Spinal cord (tissue), 10 donors: Measurements from ENCODE around the gene SEMA6A. TPM values are rescaled to one million over a fixed set of nuclear protein-coding genes. Genes with fewer than 3 reads are reported as not detected.
"Not testable (repeated sequence)": the region's sequence is repeated elsewhere in the genome, so short reads cannot be mapped to it uniquely, and the experiment has no call there.

Experiments
- DNase-seq, 6 donors: peaks; one replicate each; pipeline versions ENCODE4 v3.0.0 to v3.0.0-alpha.2; 2013 to 2015; ENCODE audit warnings: low spot score in 6 of 6, low read depth in 4 of 6
- H3K27ac ChIP-seq: one replicate; pipeline ENCODE4 v1.5.1; 2013; ENCODE audit warnings: low read depth, low read length, control low read depth
- H3K27me3 ChIP-seq: one replicate; pipeline ENCODE4 v1.6.1; 2013; ENCODE audit warnings: low read length; ENCODE audit not compliant: control insufficient read depth, insufficient read depth
- H3K36me3 ChIP-seq: one replicate; pipeline ENCODE4 v1.6.1; 2013; ENCODE audit warnings: low read length; ENCODE audit not compliant: control insufficient read depth, insufficient read depth
- H3K4me1 ChIP-seq: one replicate; pipeline ENCODE4 v1.6.1; 2013; ENCODE audit warnings: low read length; ENCODE audit not compliant: control insufficient read depth, insufficient read depth
- H3K4me3 ChIP-seq: one replicate; pipeline ENCODE4 v1.5.1; 2013; ENCODE audit warnings: low read depth, low read length, control low read depth
- H3K9me3 ChIP-seq: one replicate; pipeline ENCODE4 v1.6.1; 2013; ENCODE audit warnings: low read length; ENCODE audit not compliant: control insufficient read depth, insufficient read depth
- whole genome bisulfite sequencing: methylation state at CpG from one replicate; pipeline ENCODE4 v1.1.5; 2013; ENCODE audit warnings: missing lambda C conversion rate; ENCODE audit not compliant: insufficient coverage; 5-methylcytosine and 5-hydroxymethylcytosine counted together
- polyA plus RNA-seq, 2 donors: library from polyadenylated mRNA; unstranded; fragments of 120-200 nt; gene quantifications; one replicate each; pipeline ENCODE4 v1.2.1, GENCODE V29; 2013; ENCODE audit not compliant: insufficient read length in 2 of 2
- total RNA-seq, 2 donors: library from RNA; depleted of rRNA in 1 of 2; stranded (reverse); fragments of 120-200 nt in 1 of 2; fragments of >200 nt in 1 of 2; gene quantifications; one replicate each; pipeline versions ENCODE4 v1.2.3 to v1.2.4, GENCODE V29; 2013 to 2014
- donor health status: healthy.

Gene SEMA6A
- total and polyA plus RNA-seq, 4 donors = 52.8 to 135 (median 98.0) TPM

GRCh38 chr5:116559673-116560164 is 14.9 kb downstream of the SEMA6A start:
- WGBS = 45% methylated on average over 4 of the region's 4 CpGs
- DNase-seq = no peak
- Histone ChIP-seq H3K27me3 (no peaks in the 10 kb centered on the region), H3K36me3 (no peaks in the 10 kb centered on the region), H3K4me3 (no peak overlapping the region), H3K4me1 (peaks cover 29% of the 10 kb centered on the region), H3K9me3 (no peaks in the 10 kb centered on the region), H3K27ac (peak overlapping the region; percentile 22)

- DNase-seq = no peak
- H3K4me3 ChIP-seq = no peak overlapping the region
- peaks cover 31% of the 10 kb centered on the region for H3K4me1 ChIP-seq
- H3K27ac ChIP-seq = no peak overlapping the region
- H3K27me3 ChIP-seq = no peaks in the 10 kb centered on the region
- no peaks in the 10 kb centered on the region for H3K9me3 ChIP-seq
- 65% methylated on average over 4 of the region's 16 CpGs for WGBS
- H3K36me3 ChIP-seq = no peaks in the 10 kb centered on the region
Measured at GRCh38 chr5:116559239-116559638, 15.4 kb downstream of the SEMA6A start.

- 60% methylated on average over 1 of the region's 5 CpGs for WGBS
- DNase-seq = peak in 2 of 6 donors; percentile 63 to 85
- no peak overlapping the region for H3K4me3 ChIP-seq
Measured at GRCh38 chr5:116557669-116558271, 16.9 kb downstream of the SEMA6A start.

GRCh38 chr5:116554764-116555163 is 19.9 kb downstream of the SEMA6A start:
- no peak for DNase-seq
- H3K9me3 ChIP-seq = no peaks in the 10 kb centered on the region
- no peaks in the 10 kb centered on the region for H3K36me3 ChIP-seq
- H3K4me3 ChIP-seq = no peak overlapping the region
- H3K27me3 ChIP-seq = no peaks in the 10 kb centered on the region
- WGBS = 20% methylated on average over 1 of the region's 2 CpGs
- H3K27ac ChIP-seq = peak overlapping the region; percentile 66
- H3K4me1 ChIP-seq = peaks cover 26% of the 10 kb centered on the region

More at GRCh38 chr5:116557669-116558271, 16.9 kb downstream of the SEMA6A start:
- no peak overlapping the region for H3K27ac ChIP-seq
- H3K27me3 ChIP-seq = no peaks in the 10 kb centered on the region
- no peaks in the 10 kb centered on the region for H3K36me3 ChIP-seq
- H3K4me1 ChIP-seq = peaks cover 30% of the 10 kb centered on the region
- no peaks in the 10 kb centered on the region for H3K9me3 ChIP-seq

- H3K9me3 ChIP-seq = no peaks in the 10 kb centered on the region
- peak overlapping the region; percentile 83 for H3K27ac ChIP-seq
- H3K27me3 ChIP-seq = no peaks in the 10 kb centered on the region
- H3K36me3 ChIP-seq = no peaks in the 10 kb centered on the region
- 27% methylated on average over 2 of the region's 4 CpGs for WGBS
- H3K4me3 ChIP-seq = no peak overlapping the region
- H3K4me1 ChIP-seq = peaks cover 18% of the 10 kb centered on the region
- DNase-seq = peak in 3 of 6 donors; percentile 69 to 88 (median 87)
Measured at GRCh38 chr5:116553366-116553765, 21.3 kb downstream of the SEMA6A start.

- H3K4me3 ChIP-seq = no peak overlapping the region
- DNase-seq = no peak
- peaks cover 2% of the 10 kb centered on the region for H3K9me3 ChIP-seq
- no peak overlapping the region for H3K27ac ChIP-seq
- no peaks in the 10 kb centered on the region for H3K27me3 ChIP-seq
- H3K36me3 ChIP-seq = no peaks in the 10 kb centered on the region
- peaks cover 8% of the 10 kb centered on the region for H3K4me1 ChIP-seq
Measured at GRCh38 chr5:116550082-116550481, 24.5 kb downstream of the SEMA6A start.

GRCh38 chr5:116546743-116547124 is 27.9 kb downstream of the SEMA6A start:
- DNase-seq = no peak
- no CpG with 5 or more reads among the region's 1 CpG for WGBS
- H3K9me3 ChIP-seq = peaks cover 2% of the 10 kb centered on the region
- no peaks in the 10 kb centered on the region for H3K27me3 ChIP-seq
- H3K4me1 ChIP-seq = no peaks in the 10 kb centered on the region
- no peaks in the 10 kb centered on the region for H3K36me3 ChIP-seq
- no peak overlapping the region for H3K4me3 ChIP-seq
- H3K27ac ChIP-seq = no peak overlapping the region

GRCh38 chr5:116546033-116546742 is 28.4 kb downstream of the SEMA6A start:
- H3K36me3 ChIP-seq = no peaks in the 10 kb centered on the region
- no peak overlapping the region for H3K27ac ChIP-seq
- no peak for DNase-seq
- peaks cover 2% of the 10 kb centered on the region for H3K9me3 ChIP-seq
- H3K27me3 ChIP-seq = no peaks in the 10 kb centered on the region
- H3K4me3 ChIP-seq = no peak overlapping the region
- peaks cover 5% of the 10 kb centered on the region for H3K4me1 ChIP-seq
- WGBS = 83% methylated on average over 1 of the region's 1 CpG

- not testable (repeated sequence) for H3K27ac ChIP-seq, H3K27me3 ChIP-seq
- WGBS = no CpG with 5 or more reads among the region's 6 CpGs
Measured at GRCh38 chr5:116545465-116545864, 29.2 kb downstream of the SEMA6A start.

More at GRCh38 chr5:116545465-116545864, 29.2 kb downstream of the SEMA6A start:
- H3K4me3 ChIP-seq, H3K4me1 ChIP-seq, DNase-seq, H3K36me3 ChIP-seq, H3K9me3 ChIP-seq: not testable (repeated sequence)
